Measurements from ENCODE around the gene NHLRC1.

Gene NHLRC1

GRCh38 chr6:18088419-18089296 lies 33.8 kb downstream of the NHLRC1 start:
- WGBS (ENCODE audit: insufficient coverage, insufficient read length), result no CpG with 5 or more reads among the region's 5 CpGs
- H3K36me3 ChIP-seq (ENCODE audit: control insufficient read depth, insufficient read depth, low read length), result no peaks in the 10 kb centered on the region
- no peak for DNase-seq (ENCODE audit: low read depth, low spot score)
- no peak overlapping the region for H3K4me3 ChIP-seq (ENCODE audit: low read length)
- H3K9me3 ChIP-seq (ENCODE audit: control insufficient read depth, insufficient read depth, low read length), result no peaks in the 10 kb centered on the region
- H3K4me1 ChIP-seq (ENCODE audit: control insufficient read depth, insufficient read depth, low read length), result no peaks in the 10 kb centered on the region
- H3K27me3 ChIP-seq (ENCODE audit: control insufficient read depth, insufficient read depth, low read length), result no peaks in the 10 kb centered on the region
- no peak overlapping the region for H3K27ac ChIP-seq (ENCODE audit: low read length)

- Histone ChIP-seq H3K27me3 (ENCODE audit: control insufficient read depth, insufficient read depth, low read length) (no peaks in the 10 kb centered on the region), H3K4me3 (ENCODE audit: low read length) (no peak overlapping the region), H3K9me3 (ENCODE audit: control insufficient read depth, insufficient read depth, low read length) (no peaks in the 10 kb centered on the region), H3K36me3 (ENCODE audit: control insufficient read depth, insufficient read depth, low read length) (no peaks in the 10 kb centered on the region), H3K4me1 (ENCODE audit: control insufficient read depth, insufficient read depth, low read length) (no peaks in the 10 kb centered on the region), H3K27ac (ENCODE audit: low read length) (no peak overlapping the region)
- WGBS (ENCODE audit: insufficient coverage, insufficient read length), result no CpG with 5 or more reads among the region's 5 CpGs
- DNase-seq (ENCODE audit: low read depth, low spot score), result no peak
These were observed 34.9 kb downstream of the NHLRC1 start for GRCh38 chr6:18087396-18088165.

- Histone ChIP-seq H3K27me3 (ENCODE audit: control insufficient read depth, insufficient read depth, low read length) (no peaks in the 10 kb centered on the region), H3K4me1 (ENCODE audit: control insufficient read depth, insufficient read depth, low read length) (no peaks in the 10 kb centered on the region), H3K27ac (ENCODE audit: low read length) (no peak overlapping the region), H3K4me3 (ENCODE audit: low read length) (no peak overlapping the region), H3K9me3 (ENCODE audit: control insufficient read depth, insufficient read depth, low read length) (no peaks in the 10 kb centered on the region), H3K36me3 (ENCODE audit: control insufficient read depth, insufficient read depth, low read length) (no peaks in the 10 kb centered on the region)
- WGBS (ENCODE audit: insufficient coverage, insufficient read length), result no CpG with 5 or more reads among the region's 11 CpGs
- DNase-seq (ENCODE audit: low read depth, low spot score), result no peak
These were observed 41.3 kb downstream of the NHLRC1 start for GRCh38 chr6:18081025-18081668.

GRCh38 chr6:18080544-18080943 lies 41.9 kb downstream of the NHLRC1 start:
- no CpG with 5 or more reads among the region's 4 CpGs for WGBS (ENCODE audit: insufficient coverage, insufficient read length)

GRCh38 chr6:18078866-18079265 lies 43.6 kb downstream of the NHLRC1 start:
- no peaks in the 10 kb centered on the region for H3K27me3 ChIP-seq (ENCODE audit: control insufficient read depth, insufficient read depth, low read length)
- no peak overlapping the region for H3K4me3 ChIP-seq (ENCODE audit: low read length)
- no peaks in the 10 kb centered on the region for H3K9me3 ChIP-seq (ENCODE audit: control insufficient read depth, insufficient read depth, low read length)
- no peak overlapping the region for H3K27ac ChIP-seq (ENCODE audit: low read length)
- no peaks in the 10 kb centered on the region for H3K4me1 ChIP-seq (ENCODE audit: control insufficient read depth, insufficient read depth, low read length)
- H3K36me3 ChIP-seq (ENCODE audit: control insufficient read depth, insufficient read depth, low read length), result no peaks in the 10 kb centered on the region
- WGBS (ENCODE audit: insufficient coverage, insufficient read length), result no CpG with 5 or more reads among the region's 3 CpGs
- DNase-seq (ENCODE audit: low read depth, low spot score), result no peak

More at GRCh38 chr6:18080544-18080943, 41.9 kb downstream of the NHLRC1 start:
- no peaks in the 10 kb centered on the region for H3K4me1 ChIP-seq (ENCODE audit: control insufficient read depth, insufficient read depth, low read length)
- no peak overlapping the region for H3K27ac ChIP-seq (ENCODE audit: low read length)
- no peak overlapping the region for H3K4me3 ChIP-seq (ENCODE audit: low read length)
- H3K36me3 ChIP-seq (ENCODE audit: control insufficient read depth, insufficient read depth, low read length), result no peaks in the 10 kb centered on the region
- H3K9me3 ChIP-seq (ENCODE audit: control insufficient read depth, insufficient read depth, low read length), result no peaks in the 10 kb centered on the region
- no peak for DNase-seq (ENCODE audit: low read depth, low spot score)
- no peaks in the 10 kb centered on the region for H3K27me3 ChIP-seq (ENCODE audit: control insufficient read depth, insufficient read depth, low read length)

GRCh38 chr6:18076231-18076630 lies 46.2 kb downstream of the NHLRC1 start:
- no peak overlapping the region for H3K27ac ChIP-seq (ENCODE audit: low read length)
- no peaks in the 10 kb centered on the region for H3K4me1 ChIP-seq (ENCODE audit: control insufficient read depth, insufficient read depth, low read length)
- no peak for DNase-seq (ENCODE audit: low read depth, low spot score)
- H3K27me3 ChIP-seq (ENCODE audit: control insufficient read depth, insufficient read depth, low read length), result no peaks in the 10 kb centered on the region
- H3K9me3 ChIP-seq (ENCODE audit: control insufficient read depth, insufficient read depth, low read length), result no peaks in the 10 kb centered on the region
- H3K4me3 ChIP-seq (ENCODE audit: low read length), result no peak overlapping the region
- H3K36me3 ChIP-seq (ENCODE audit: control insufficient read depth, insufficient read depth, low read length), result no peaks in the 10 kb centered on the region
- no CpG with 5 or more reads among the region's 4 CpGs for WGBS (ENCODE audit: insufficient coverage, insufficient read length)

GRCh38 chr6:18072841-18073240 lies 49.6 kb downstream of the NHLRC1 start:
- no peak for DNase-seq (ENCODE audit: low read depth, low spot score)
- no peaks in the 10 kb centered on the region for H3K4me1 ChIP-seq (ENCODE audit: control insufficient read depth, insufficient read depth, low read length)
- no peak overlapping the region for H3K27ac ChIP-seq (ENCODE audit: low read length)

GRCh38 chr6:18070486-18070885 lies 52.0 kb downstream of the NHLRC1 start:
- no peaks in the 10 kb centered on the region for H3K9me3 ChIP-seq (ENCODE audit: control insufficient read depth, insufficient read depth, low read length)
- no CpG with 5 or more reads among the region's 9 CpGs for WGBS (ENCODE audit: insufficient coverage, insufficient read length)
- no peak overlapping the region for H3K4me3 ChIP-seq (ENCODE audit: low read length)
- DNase-seq (ENCODE audit: low read depth, low spot score), result no peak
- H3K36me3 ChIP-seq (ENCODE audit: control insufficient read depth, insufficient read depth, low read length), result no peaks in the 10 kb centered on the region
- H3K27me3 ChIP-seq (ENCODE audit: control insufficient read depth, insufficient read depth, low read length), result no peaks in the 10 kb centered on the region
- H3K27ac ChIP-seq (ENCODE audit: low read length), result no peak overlapping the region
- H3K4me1 ChIP-seq (ENCODE audit: control insufficient read depth, insufficient read depth, low read length), result no peaks in the 10 kb centered on the region

More at GRCh38 chr6:18072841-18073240, 49.6 kb downstream of the NHLRC1 start:
- Histone ChIP-seq H3K36me3 (ENCODE audit: control insufficient read depth, insufficient read depth, low read length) (no peaks in the 10 kb centered on the region), H3K9me3 (ENCODE audit: control insufficient read depth, insufficient read depth, low read length) (no peaks in the 10 kb centered on the region), H3K27me3 (ENCODE audit: control insufficient read depth, insufficient read depth, low read length) (no peaks in the 10 kb centered on the region), H3K4me3 (ENCODE audit: low read length) (no peak overlapping the region)
